MG63 (cell line): ENCODE measurements around the gene C20orf141. TPM values are rescaled to one million over a fixed set of nuclear protein-coding genes. Genes with fewer than 3 reads are reported as not detected.
"Not testable (repeated sequence)": the region's sequence is repeated elsewhere in the genome, so short reads cannot be mapped to it uniquely, and the experiment has no call there.

Experiments used
- DNase-seq: peaks from one replicate; pipeline ENCODE4 v3.0.0-alpha.2; 2020
- H3K27me3 ChIP-seq: fragments of 250-450 bp; sonication (Bioruptor Pico); 2 replicates; pipeline ENCODE4 v1.5.1; 2020; ENCODE audit warnings: mild to moderate bottlenecking, moderate library complexity
- H3K36me3 ChIP-seq: fragments of 250-450 bp; sonication (Bioruptor Pico); 2 replicates; pipeline ENCODE4 v1.5.1; 2020; ENCODE audit warnings: mild to moderate bottlenecking, moderate library complexity
- H3K4me3 ChIP-seq: fragments of 250-450 bp; sonication (Bioruptor Pico); 2 replicates; pipeline ENCODE4 v1.5.1; 2020; ENCODE audit warnings: mild to moderate bottlenecking, moderate library complexity
- H3K9me3 ChIP-seq: fragments of 250-450 bp; sonication (Bioruptor Pico); 2 replicates; pipeline ENCODE4 v1.5.1; 2020; ENCODE audit warnings: mild to moderate bottlenecking, moderate library complexity
- total RNA-seq: library from RNA; depleted of rRNA; stranded (reverse); fragments of >200 nt; shearing (Covaris generic); gene quantifications from 2 replicates; pipeline ENCODE4 v1.2.3, GENCODE V29; 2014; ENCODE audit warnings: low replicate concordance; rRNA removed

The C20orf141 gene, protein sequence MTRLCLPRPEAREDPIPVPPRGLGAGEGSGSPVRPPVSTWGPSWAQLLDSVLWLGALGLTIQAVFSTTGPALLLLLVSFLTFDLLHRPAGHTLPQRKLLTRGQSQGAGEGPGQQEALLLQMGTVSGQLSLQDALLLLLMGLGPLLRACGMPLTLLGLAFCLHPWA
- total RNA-seq, result not detected in 2 replicates

DNA sequence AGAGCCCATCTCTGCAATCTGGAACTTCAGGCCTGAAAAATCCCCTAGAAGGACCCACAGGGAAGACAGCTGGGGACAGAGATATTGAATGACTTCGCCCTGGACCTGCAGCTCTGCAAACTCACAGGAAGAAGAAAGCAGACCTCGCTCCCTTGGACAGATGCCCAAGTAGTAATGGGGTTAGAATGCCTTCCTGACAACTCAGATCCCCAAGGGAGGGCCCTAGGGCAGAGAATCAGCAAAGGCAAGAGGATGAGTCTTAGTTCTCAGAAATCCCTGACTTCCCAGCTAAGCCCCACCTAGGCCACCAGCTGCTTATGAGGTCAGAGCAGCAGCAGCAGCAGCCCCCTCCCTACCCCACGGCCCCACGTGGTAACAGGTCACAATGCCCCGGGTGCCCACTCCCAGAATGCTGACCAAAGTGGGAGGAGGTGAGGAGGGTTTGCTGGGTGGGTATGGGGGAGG is at the start of gene C20orf141:
Gene C20orf141, plus strand, starts transcription at position 401 of the 465 bp plus-strand sequence. CDS start 198 bp downstream, outside the sequence.
- no peak within 1 kb of the TSS for H3K4me3 ChIP-seq

DNA sequence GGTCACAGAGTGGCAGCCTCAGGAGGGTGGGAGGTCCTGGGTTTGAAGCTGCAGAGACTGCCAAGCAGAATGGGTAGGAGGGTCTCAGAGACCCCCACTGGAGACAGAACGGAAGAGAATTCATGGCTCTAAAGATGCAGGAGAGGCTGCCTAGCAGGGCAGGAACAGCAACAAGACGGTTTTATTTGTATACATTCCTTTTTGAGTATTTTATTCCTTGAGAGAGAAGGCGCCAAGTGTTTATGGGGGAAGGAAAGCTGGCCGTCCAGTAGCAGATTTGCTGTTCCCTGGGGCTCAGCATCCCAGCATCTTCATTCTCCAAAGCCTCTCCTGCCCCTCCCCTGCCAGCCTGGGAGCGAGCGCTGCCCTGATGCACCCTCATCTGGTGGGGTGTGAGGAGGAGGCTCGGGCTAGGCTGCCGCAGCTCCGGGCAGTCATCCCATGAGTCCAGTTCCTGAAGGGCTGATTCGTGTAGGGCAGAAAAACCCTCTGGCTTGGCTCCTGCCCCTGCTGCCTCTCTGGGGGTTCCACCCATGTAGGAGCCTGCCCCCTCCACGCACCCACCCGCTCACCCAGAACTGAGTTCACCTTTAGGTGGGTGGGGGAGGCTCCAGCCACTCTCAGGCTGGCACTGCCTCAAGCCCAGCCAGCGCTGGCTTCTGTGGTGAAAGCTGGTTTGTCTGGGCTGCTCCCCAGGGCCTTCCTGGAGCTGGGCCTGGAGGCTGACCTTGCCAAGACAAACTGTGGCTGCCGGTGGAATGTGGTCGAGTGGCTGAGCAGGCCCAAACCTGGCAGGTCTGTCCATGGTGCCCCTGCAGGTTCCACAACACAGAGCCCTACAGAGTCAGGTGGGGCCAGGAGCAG is 46.8 kb upstream of the C20orf141 start:
- Histone ChIP-seq H3K27me3 (no peaks in the 10 kb centered on the region), H3K9me3 (no peaks in the 10 kb centered on the region), H3K36me3 (no peaks in the 10 kb centered on the region), H3K4me3 (no peak overlapping the region)
- DNase-seq, result peak; percentile 87

More for the DNA sequence above, at the start of gene C20orf141:
- no peaks in the 10 kb centered on the region for H3K27me3 ChIP-seq
- DNase-seq, result peak; percentile 92
- no peaks in the 10 kb centered on the region for H3K9me3 ChIP-seq
- no peaks in the 10 kb centered on the region for H3K36me3 ChIP-seq

DNA sequence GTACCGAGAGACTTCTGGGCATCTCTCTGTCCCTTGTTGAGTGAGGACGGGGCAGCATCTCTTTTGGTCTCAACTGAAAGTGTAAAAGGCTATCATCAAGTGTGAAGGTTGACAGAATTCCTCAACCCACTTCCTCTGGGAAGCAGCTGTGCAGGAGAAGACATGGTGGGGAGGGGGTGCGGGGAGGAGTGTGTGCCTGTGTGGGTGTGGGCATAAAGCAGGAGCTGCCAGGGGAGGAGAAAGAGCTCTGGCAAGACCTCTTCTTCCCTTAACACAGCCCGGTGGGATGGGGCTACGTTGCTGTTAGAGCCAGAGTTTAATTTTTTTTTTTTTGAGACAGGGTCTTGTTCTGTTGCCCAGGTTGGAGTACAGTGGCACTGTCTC is 46.2 kb upstream of the C20orf141 start:
- Histone ChIP-seq H3K27me3 (no peaks in the 10 kb centered on the region), H3K36me3 (no peaks in the 10 kb centered on the region), H3K9me3 (no peaks in the 10 kb centered on the region), H3K4me3 (no peak overlapping the region)
- peak; percentile 52 for DNase-seq

DNA sequence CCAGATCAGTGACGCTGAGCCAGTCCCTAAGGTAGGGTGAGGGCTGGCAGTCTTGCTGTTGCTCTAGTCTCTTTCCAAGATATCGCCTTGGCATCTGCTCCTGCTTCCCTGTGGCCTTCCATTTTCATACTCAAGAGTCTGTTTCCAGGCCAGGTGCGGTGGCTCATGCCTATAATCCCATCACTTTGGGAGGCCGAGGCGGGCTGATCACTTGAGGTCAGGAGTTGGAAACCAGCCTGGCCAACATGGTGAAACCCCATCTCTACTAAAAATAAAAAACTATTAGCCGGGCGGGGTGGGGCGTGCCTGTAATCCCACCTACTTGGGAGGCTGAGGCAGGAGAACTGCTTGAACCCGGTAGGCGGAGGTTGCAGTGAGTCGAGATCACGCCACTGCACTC is 44.7 kb upstream of the C20orf141 start:
- H3K4me3 ChIP-seq, H3K27me3 ChIP-seq, H3K36me3 ChIP-seq, DNase-seq, H3K9me3 ChIP-seq: not testable (repeated sequence)

DNA sequence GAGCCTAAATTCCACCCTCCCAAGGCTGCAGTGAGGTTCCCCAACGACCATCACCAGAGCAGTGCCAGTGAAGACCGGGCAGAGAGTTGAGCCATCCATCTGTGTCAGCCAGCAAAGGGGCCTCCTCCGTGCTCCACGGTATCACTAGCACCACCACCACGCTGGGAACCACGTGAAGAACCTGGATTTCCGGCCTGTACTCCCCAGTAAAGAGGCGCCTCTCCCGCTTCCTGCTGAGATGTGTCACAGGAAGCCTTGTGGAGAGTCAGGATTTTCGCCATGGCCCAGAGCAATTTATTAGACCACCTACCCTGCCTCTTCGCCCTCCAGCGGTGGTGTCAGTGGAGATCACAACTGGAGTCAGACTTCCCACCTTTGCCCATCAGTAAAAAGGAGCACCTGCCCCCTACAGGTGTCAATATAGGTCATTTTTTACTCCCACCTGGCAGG is 43.1 kb upstream of the C20orf141 start:
- no peaks in the 10 kb centered on the region for H3K36me3 ChIP-seq
- H3K4me3 ChIP-seq, result no peak overlapping the region
- no peaks in the 10 kb centered on the region for H3K9me3 ChIP-seq
- DNase-seq, result peak; percentile 21
- H3K27me3 ChIP-seq, result no peaks in the 10 kb centered on the region

DNA sequence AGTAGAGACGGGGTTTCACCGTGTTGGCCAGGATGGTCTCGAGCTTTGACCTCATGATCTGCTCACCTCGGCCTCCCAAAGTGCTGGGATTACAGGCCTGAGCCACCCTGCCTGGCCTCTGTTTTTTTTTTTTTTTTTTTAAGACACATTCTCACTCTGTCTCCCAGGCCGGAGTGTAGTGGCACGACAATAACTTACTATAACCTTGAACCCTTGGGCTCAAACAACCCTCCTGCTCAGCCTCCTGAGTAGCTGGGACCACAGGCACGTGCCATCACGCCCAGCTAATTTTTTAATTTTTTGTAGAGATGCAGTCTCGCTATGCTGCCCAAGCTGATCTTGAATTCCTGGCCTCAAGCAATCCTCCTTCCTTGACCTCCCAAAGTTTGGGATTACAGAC is 41.0 kb upstream of the C20orf141 start:
- Histone ChIP-seq H3K4me3 (no peak overlapping the region), H3K36me3 (no peaks in the 10 kb centered on the region), H3K9me3 (no peaks in the 10 kb centered on the region), H3K27me3 (peaks cover 2% of the 10 kb centered on the region)
- no peak for DNase-seq

DNA sequence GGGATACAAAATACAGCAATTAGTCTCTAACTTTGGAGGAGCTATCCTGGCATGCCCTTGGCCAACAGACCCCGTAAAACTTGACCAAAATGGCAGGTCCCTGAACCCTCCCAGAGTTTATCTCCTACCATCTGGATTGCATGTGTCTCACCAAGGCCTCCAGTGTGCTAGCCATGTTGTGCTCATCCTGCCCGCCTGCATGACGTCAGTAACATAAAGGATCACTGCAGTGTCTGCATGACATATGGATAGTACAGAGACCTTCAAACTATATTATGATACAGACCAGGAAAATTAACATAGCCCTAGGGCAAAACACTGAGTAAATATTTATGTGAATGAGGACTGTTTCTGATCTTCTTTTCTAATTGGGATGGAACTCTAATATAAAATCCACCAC is 39.6 kb upstream of the C20orf141 start:
- no peaks in the 10 kb centered on the region for H3K36me3 ChIP-seq

DNA sequence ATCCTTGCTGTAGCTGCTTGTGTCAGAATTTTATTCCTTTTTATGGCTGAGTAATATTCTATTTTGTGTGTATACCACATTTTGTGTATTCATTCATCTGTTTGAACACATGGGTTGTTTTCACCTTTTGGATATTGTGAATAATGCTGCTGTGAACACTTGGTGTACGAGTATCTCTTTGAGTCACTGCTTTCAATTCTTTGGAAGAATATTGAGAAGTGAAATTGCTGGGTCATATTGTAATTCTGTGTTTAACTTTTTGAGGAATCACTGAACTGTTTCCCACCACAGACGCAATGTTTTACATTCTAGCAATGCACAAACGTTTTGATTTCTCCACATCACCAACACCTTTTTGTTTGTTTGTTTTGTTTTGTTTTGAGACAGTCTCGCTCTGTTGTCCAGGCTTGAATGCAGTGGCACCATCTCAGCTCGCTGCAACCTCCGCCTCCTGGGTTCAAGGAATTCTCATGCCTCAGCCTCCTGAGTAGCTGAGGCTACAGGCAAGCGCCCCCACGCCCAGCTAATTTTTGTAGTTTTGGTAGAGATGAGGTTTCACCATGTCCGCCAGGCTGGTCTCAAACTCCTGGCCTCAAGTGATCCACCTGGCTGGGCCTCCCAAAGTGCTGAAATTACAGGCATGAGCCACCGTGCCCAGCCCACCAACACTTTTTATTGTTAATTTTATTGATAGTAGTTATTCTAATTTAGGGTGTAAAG is 36.0 kb upstream of the C20orf141 start:
- DNase-seq, result no peak
- no peaks in the 10 kb centered on the region for H3K36me3 ChIP-seq
- peaks cover 16% of the 10 kb centered on the region for H3K27me3 ChIP-seq
- no peaks in the 10 kb centered on the region for H3K9me3 ChIP-seq
- no peak overlapping the region for H3K4me3 ChIP-seq

More for the DNA sequence above, 39.6 kb upstream of the C20orf141 start:
- DNase-seq, result no peak
- peaks cover 2% of the 10 kb centered on the region for H3K27me3 ChIP-seq
- no peak overlapping the region for H3K4me3 ChIP-seq
- no peaks in the 10 kb centered on the region for H3K9me3 ChIP-seq

DNA sequence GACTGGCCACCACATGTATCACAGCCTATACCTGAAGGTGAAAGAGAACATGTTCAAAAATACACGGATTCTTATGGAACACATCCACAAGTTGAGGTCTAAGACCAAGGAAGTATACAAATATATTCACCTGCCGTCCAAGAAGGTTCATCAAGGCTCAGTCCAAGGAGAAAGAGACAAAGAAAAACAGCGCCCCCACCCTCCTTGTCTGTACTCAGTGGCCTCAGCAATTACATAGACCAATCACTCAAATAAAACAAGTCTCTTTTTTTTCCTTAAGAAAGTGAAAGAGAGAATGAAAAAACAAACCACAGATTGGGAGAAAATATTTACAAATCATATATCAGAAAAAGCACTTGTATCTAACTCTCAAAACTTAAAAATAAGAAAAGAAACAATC is 33.8 kb upstream of the C20orf141 start:
- H3K4me3 ChIP-seq, result no peak overlapping the region
- DNase-seq, result no peak
- H3K36me3 ChIP-seq, result no peaks in the 10 kb centered on the region
- H3K27me3 ChIP-seq, result peaks cover 16% of the 10 kb centered on the region
- no peaks in the 10 kb centered on the region for H3K9me3 ChIP-seq

DNA sequence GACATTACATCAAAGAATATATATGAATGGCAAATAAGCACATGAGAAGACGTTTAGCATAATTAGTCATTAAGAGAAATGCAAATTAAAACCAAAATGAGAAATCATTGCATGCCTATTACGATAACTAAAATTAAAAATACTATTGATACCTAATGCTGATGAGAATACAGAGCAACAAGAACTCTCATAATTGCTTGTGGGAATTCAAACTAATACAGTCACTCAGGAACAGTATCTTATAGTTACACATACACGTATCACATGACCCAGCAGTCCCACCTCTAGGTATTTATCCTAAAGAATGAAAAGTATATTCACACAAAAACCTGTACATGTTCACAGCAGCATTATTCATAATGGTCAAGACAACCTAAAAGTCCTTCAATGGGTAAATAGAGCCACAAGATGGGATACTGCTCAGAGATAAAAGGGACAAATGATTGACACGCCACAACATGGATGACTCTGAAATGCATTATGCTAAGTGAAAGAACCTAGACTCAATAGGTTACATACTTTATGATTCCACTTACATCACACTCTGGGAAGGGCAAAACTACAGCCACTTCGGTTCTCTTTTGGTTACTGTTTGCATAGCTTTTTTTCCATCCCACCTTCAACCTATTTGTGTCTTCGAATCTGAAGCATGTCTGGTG is 30.8 kb upstream of the C20orf141 start:
- Histone ChIP-seq H3K27me3 (peaks cover 13% of the 10 kb centered on the region), H3K36me3 (no peaks in the 10 kb centered on the region), H3K4me3 (no peak overlapping the region), H3K9me3 (no peaks in the 10 kb centered on the region)
- DNase-seq, result no peak

DNA sequence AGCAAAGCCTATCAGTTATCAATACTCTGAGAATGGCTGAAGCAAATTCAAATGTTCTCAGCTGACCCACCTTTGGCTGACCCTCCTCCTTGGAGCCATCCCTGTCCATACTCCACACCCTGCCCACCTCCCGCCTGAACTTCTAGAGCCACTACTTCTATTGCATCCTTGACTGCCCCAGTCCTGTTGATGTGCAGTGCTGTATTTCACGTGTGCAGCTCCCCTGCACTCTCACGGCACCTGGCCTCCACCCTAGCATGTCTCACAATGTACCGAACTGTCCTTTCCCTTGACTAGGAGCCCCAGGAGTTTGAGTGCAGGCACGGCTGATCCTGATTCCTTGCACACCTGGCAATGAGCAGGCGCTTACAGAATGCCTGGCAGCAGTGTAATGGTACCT is 21.3 kb upstream of the C20orf141 start:
- Histone ChIP-seq H3K4me3 (no peak overlapping the region), H3K27me3 (peaks cover 2% of the 10 kb centered on the region; the same call in 1 of the 2 replicates), H3K9me3 (no peaks in the 10 kb centered on the region), H3K36me3 (no peaks in the 10 kb centered on the region)
- DNase-seq, result no peak

DNA sequence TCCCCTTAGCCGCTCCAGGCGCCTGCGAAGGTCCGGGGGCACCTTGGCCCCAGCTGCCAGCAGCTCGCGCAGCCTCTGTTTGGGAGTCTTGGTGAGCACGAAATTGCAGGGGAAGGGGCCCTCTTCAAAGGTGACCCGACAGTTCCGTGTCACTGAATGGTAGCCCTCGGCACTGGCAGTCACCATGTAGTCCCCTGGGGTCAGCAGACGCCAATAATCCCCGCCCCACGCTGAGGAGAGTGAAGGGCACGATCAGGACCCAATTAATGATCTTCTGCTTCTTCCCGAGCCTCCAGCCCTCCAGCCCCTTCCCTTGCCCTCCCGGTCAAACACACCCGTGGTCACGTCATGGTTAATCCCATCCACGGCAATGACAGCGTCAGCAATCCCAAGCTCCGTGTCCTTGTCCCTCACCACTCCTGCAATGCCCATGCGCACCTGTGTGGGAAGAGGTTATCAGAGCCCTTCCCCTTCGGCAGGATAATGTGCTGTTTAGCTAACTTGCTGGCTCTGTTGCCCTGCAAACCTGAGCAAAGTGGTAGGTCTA is 20.5 kb upstream of the C20orf141 start:
- no peak for DNase-seq
- H3K4me3 ChIP-seq, result no peak overlapping the region
- peaks cover 2% of the 10 kb centered on the region; the same call in 1 of the 2 replicates for H3K27me3 ChIP-seq
- no peaks in the 10 kb centered on the region for H3K36me3 ChIP-seq
- H3K9me3 ChIP-seq, result no peaks in the 10 kb centered on the region

DNA sequence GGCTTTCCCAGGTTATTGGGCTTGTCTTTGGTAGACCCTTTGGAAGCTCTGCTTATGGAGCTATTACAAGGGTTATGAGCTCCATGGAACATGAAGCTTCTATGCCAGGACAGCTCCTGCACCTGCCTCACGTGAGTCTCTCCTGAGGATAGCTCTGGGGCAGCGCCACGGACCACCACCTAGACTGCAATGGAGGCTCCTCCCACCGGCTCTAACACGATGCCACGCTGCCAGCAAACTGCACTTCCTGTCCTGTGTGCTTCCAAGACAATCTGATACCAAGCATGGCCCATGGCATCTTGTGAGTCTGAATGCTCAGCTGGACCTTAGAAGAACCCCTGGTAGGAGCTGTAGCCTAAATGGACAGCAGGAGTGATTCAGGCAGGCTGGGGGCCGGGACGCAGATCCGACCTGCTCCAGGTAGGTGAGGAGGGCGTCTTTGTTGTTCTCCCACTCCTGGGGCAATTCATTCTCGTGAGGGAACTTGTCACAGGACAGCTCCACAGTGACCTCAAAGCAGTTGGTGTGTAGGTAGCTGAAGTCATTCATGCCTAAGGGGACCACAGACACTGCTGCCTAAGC is 19.8 kb upstream of the C20orf141 start:
- Histone ChIP-seq H3K36me3 (no peaks in the 10 kb centered on the region), H3K9me3 (no peaks in the 10 kb centered on the region), H3K27me3 (peaks cover 2% of the 10 kb centered on the region; the same call in 1 of the 2 replicates), H3K4me3 (no peak overlapping the region)
- DNase-seq, result no peak

DNA sequence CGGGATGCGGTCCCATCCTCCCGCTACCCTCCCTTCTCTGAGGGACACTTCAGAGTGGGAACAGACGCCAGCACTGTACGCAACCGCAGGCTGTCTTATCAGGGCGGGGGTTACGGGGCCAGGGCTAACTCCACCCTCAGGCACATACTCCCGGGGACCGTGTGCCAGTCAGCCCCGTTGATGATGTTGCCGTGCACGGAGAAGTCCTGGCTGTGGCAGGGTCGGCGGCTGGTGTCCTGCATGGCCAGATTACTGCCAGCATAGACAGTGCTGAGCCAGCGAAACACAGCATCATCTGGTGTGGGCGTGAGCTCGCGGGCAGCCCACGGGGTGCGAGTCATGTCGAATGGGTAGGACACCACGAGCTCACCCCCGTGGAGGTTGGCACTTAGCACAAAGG is 19.3 kb upstream of the C20orf141 start:
- DNase-seq, result no peak
- Histone ChIP-seq H3K9me3 (no peaks in the 10 kb centered on the region), H3K27me3 (peaks cover 2% of the 10 kb centered on the region; the same call in 1 of the 2 replicates), H3K4me3 (no peak overlapping the region), H3K36me3 (no peaks in the 10 kb centered on the region)

DNA sequence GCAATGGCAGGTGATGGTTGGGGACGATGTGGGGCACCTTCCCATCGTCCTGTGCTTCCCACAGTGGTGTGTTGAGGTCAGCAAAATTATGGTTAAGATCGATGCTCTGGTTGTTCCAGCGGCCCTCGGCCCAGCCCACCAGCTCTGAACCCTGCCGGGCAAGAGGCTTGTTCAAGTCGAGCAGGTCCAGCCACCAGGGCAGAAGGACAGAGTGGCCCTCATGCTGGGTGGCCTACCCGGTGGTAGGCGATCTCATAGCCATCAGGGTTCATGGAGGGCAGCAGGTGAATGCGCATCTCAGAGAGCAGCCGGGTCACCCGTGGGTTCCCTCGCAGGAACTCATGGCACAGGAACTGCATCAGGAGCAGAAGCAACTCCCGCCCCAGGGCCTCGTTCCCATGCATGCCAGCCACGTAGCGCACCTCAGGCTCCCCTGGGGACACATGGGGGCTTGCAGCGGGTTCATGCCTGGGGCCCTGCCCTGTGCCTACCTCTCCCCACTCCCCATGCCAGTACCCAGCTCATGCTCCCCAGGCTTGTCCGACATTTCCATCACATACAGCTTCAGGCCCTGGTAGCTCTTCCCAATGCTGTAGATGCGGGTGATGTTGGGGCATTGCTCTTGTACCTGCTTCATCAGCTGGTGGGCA is 18.7 kb upstream of the C20orf141 start:
- peaks cover 8% of the 10 kb centered on the region for H3K27me3 ChIP-seq
- H3K4me3 ChIP-seq, result no peak overlapping the region
- no peaks in the 10 kb centered on the region for H3K36me3 ChIP-seq
- DNase-seq, result no peak
- no peaks in the 10 kb centered on the region for H3K9me3 ChIP-seq
